HG03354 (cell line): ENCODE data around the gene PTPRG.

Source experiments
- ATAC-seq: cut with Tn5 transposase; IDR thresholded peaks from one replicate; pipeline ENCODE4 v1.9.1; 2021; ENCODE audit warnings: mild to moderate bottlenecking; ENCODE audit not compliant: unreplicated experiment, poor library complexity, severe bottlenecking

The PTPRG gene

GRCh38 chr3:61893840-61894566, 332.6 kb downstream of the PTPRG start:
- no peak for ATAC-seq

DNA sequence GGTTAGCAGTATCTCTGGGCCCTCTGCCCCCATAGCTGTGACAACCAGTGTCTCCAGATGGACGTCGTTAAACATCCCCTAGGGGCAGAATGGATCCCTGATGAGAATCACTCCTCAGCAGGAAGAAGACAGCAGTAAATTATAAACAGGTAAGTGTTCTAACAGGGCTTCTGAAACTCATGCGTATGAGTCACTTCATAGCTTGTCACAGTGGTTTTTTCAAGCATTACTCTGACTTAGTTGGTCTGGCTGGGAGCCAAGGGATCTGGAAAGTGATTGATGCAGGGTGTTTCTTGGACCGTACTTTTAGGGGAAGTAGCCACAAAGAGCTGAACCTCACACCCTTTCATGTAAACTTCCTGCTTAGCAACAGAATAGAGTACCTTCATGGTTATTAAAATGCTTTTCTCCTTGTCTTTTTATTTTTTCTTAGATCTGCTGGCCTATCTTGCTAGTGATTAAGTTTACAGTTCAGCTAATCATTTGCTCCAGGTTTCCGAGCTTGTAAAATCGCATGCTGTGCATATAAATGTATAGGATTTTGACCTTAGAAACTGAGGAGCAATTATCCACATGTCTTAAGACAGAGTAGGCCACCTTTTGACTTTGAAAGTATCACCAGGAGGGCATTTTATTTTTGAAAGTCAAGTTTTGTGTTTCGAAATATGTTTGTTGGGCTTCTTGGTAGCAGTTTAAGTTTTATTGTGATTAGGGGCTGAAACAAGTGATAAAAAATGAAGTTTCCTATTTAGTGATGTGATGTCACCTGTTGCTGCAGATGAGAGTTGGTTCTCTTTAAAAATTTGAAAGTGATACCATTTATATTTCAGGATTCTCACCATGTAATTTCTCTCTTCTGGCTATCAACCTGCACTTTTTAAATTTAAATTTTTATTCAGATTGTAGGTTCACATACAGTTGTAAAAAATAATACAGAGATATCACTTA, 333.9 kb downstream of the PTPRG start:
- ATAC-seq = peak; percentile 97

DNA sequence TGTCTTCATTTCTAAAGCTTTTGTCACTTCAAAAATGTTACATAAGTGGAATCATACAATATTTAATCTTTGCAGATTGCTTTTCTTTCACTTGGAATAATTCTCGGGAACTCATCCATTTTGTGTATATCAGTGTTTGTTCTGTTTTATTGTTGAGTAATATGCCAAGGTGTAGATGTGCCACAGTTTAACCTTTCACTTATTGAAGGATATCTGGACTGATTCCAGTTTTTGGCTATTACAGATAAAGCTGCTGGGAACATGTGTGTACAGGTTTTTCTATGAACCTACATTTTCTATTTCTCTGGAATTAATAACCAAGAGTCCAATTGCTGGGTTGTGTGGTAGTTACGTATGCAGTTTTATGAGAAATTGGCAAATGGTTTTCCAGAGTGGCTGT, 334.9 kb downstream of the PTPRG start:
- ATAC-seq = no peak

DNA sequence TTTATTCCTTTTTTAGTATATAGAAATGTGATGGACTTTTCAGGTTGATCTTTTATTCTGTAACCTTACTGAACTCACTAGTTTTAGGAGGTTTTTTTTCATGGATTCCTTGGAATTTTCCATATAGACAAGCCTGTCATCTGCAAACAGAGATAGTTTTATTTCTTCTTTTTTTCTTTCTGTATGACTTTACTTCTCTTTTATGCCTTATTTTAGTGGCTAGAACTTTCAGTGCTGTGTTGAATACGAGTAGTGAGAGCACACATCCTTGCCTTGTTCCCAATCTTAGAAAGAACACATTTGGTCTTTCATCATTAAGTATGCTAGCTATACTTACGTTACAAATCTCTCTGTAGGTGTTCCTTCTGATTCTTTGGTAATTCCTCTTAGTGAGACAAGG, 336.5 kb downstream of the PTPRG start:
- ATAC-seq = no peak

DNA sequence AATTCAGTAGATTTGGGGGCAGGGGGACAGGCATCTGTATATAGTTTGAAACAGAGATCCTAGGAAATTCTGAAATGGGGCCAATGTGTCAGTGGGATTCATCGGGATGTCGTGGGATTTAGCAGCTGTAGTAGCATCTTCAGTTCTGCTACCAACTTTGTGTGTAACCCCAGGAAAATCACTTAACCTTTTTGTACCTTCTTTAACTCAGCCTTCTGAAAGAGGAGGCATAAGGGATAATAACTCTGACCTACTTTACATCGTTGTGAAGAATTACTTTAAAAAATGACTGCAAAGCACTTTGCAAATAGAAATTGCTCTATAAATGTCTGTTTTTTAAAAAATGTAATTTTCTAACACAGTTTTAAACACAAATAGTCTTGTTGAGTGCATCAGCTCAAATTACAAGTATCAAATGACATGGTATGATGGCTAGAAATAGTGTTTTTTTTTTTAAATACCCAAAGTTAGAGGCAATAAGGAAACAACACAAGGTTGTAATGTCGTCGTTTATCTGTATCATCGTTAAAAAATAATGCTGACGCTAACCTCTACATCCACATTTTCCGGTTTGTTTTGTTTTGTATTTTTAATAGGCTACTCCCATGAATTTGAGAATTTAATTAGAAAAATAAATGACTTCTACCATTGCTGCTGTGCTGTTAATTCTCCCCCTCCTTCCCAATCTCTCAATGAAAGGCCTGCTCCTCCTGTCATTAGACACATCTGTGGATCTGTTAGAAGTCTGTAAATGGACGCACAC, 338.5 kb downstream of the PTPRG start:
- ATAC-seq = no peak

DNA sequence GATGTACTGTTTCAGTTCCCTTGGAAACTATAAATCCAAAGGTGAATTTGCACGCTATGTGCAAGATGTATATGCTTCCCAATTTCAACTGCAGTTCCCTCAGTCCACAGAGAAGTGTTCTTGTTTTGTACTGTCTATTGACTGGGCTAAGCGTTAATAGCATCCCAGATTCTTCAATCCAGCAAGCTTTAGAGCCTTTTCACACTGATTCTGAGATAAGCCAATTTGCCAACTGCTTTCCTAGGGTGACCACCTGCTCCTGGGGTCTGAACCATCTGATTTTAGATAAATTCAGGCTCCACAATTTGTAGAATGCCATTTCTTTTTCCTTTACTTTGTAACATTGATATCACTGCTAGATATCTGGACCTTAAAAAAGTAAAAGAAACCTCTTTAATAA, 340.1 kb downstream of the PTPRG start:
- ATAC-seq = no peak

DNA sequence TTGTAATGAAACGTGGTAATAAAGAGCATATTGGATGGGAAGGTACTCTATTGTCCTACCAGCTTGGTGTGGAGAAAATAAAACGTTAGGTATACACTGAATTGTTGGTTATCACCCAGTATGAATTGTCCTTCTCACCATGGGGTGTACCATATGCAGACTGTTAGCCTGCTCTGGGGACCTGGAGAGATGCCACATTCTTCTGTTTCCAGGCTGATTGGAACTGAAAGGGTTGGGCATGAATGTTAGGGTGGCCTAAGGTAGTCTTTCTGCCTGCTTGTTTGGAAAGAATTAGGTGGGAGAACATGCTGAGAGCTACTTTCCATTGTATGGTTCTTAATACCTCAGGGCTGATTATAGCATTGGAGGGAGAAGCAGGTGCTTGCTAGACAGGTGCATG, 340.6 kb downstream of the PTPRG start:
- ATAC-seq = no peak

- ATAC-seq = no peak
Measured at GRCh38 chr3:61903074-61903473, 341.7 kb downstream of the PTPRG start.

GRCh38 chr3:61903931-61904657, 342.7 kb downstream of the PTPRG start:
- peak; percentile 53 for ATAC-seq

DNA sequence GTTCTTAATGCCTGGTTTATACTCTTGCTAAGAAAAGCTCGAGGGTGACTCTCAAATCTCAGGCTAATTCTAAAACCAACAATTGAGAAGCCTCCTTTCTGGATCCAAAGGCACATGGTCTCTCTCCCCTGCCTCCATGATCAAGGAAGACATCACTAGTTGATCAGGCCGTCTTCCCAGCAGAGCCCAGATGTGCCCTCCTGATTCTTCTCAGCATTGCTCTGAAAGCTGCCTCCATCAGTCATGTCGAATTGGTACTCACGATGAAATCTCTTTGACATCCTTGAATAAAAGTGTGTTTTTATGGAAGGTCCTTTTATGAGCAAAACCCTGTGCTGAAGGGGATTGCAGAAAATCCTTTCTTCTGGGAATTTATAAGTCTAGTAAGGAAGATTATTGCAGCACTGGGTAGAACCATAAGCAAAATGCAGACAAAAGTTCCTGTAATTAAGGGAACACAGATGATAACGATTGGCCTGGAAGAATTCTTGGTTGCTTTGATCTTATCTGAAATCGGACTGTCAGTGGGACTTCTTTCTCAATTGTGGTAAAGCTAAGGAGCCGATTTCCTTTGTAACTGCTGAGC, 345.9 kb downstream of the PTPRG start:
- ATAC-seq = no peak

- no peak for ATAC-seq
Measured at GRCh38 chr3:61908382-61908781, 347.0 kb downstream of the PTPRG start.

DNA sequence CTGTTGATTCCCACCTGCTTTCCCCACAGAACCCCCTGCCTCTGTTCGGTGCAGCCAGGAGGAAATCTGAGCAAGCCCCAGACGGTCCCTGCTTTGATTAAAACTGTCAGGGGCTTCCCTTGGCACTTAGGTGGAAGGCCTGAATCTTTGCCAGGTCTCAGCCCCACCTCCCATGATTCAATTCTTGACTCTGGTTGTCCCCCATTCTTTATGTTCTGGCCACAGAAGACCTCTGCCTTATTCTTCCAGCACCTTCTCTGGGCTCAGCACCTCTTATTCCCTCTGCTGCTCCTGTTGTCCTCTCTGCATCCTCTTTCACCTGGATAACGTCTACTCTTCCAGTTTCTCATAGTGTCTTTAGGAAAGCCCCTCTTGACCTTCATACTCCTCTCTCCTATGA, 349.4 kb downstream of the PTPRG start:
- no peak for ATAC-seq

DNA sequence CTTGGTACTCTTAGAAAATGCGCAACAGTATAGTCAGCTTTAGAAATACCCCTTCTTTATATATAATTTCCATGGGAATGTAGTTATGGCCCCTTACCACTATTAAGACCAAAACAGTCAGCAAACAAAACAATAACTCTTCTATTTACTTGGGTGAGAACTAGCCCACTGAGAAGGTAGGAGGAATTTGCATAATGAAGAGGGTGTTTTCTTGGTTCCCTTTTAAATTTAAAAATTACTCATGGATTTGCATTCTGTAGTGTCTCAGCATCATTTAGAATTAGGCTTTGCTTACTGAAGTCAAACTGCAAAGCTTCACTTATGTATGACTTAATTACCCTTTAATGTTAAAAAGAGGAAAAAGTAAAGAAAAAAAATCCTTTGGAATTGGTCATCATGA, 350.8 kb downstream of the PTPRG start:
- peak; percentile 94 for ATAC-seq

DNA sequence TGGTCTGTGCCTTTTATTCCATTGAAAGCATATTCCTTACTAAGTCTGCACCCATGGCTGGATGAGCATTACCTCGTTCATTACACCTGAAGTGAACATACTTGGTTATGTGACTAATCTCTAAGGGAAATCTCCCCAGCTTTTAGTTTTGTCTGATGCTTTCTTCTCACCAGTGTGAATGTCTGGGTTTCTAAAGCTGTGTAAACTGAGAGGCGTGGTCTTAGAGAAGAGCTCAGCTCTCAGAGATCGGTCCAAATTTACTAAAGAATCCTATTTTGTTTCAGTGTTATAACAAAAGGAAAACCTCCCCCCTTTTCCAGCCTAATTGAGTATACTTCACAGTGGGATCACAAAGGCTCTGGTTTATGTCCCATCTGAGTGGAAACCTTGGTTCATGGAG, 352.3 kb downstream of the PTPRG start:
- no peak for ATAC-seq

- ATAC-seq = no peak
Measured at GRCh38 chr3:61914276-61914675, 352.9 kb downstream of the PTPRG start.

DNA sequence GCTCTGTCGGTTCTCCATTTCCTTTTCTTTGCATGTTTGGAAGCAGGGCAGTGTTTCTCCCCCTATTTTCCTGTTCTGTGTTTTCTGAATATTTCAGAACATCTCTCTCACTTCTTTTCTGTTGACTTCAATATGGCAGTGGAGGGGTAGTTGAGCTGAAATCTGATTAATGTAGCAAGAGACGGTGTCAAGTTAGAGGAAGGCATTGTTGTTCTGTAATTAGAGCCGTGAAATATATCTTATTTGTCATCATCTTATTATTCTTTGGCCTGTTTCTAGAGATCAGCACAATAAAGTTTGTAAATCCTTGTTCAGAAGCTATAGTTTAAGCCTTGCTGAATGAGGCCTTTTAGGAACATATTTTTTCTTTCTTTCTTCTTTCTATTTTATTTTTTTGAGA, 353.9 kb downstream of the PTPRG start:
- no peak for ATAC-seq

- ATAC-seq = no peak
Measured at GRCh38 chr3:61919371-61919770, 358.0 kb downstream of the PTPRG start.

DNA sequence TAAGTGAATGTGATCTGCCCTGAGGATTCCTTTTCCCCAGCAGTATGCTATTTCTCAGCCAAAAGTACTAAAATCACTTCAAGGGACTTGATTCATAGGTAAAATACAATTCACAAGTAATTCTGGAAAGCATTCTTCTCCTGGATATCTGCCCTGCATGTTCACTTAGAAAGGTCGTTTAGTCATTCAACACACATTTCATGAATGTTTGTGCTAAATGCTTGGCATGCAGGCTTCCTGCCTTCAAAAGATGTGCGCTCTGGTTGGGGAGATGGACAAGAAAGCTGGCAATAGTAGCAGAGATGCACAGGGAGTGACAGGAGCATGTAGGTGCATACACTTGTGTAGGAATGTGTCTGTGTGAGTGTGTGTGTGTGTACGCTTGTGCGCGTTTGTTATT, 360.7 kb downstream of the PTPRG start:
- no peak for ATAC-seq

- no peak for ATAC-seq
Measured at GRCh38 chr3:61924090-61924735, 362.8 kb downstream of the PTPRG start.
